Tibial nerve (tissue), 4 donors: ENCODE results near the gene ZNF382. TPM values are rescaled to one million over a fixed set of nuclear protein-coding genes. Genes with fewer than 3 reads are reported as not detected.

ENCODE experiments used
- DNase-seq, 2 donors: peaks; one replicate each; pipeline ENCODE4 v3.0.0-alpha.2; 2019; ENCODE audit warnings: low spot score in 2 of 2
- H3K27ac ChIP-seq, 4 donors: fragments of 200-600 bp; sonication (generic) in 3 of 4; one replicate each; pipeline ENCODE4 v1.5.1; 2017 to 2019; ENCODE audit warnings: mild to moderate bottlenecking in 1 of 4
- H3K27me3 ChIP-seq, 2 donors: fragments of 200-600 bp; sonication (generic) in 1 of 2; one replicate each; pipeline versions ENCODE4 v1.5.1 to v1.6.0; 2017 to 2019
- H3K36me3 ChIP-seq, 3 donors: fragments of 200-600 bp; sonication (generic); one replicate each; pipeline ENCODE4 v1.5.1; 2018 to 2019
- H3K4me1 ChIP-seq, 4 donors: fragments of 200-600 bp; sonication (generic) in 3 of 4; one replicate each; pipeline ENCODE4 v1.5.1; 2017 to 2019
- H3K4me3 ChIP-seq, 4 donors: fragments of 200-600 bp; sonication (generic) in 3 of 4; one replicate each; pipeline ENCODE4 v1.5.1; 2017 to 2019; ENCODE audit warnings: mild to moderate bottlenecking in 1 of 4, moderate library complexity in 1 of 4
- H3K9me3 ChIP-seq, 4 donors: fragments of 200-600 bp; sonication (generic) in 3 of 4; one replicate each; pipeline ENCODE4 v1.5.1; 2017 to 2019
- EP300 ChIP-seq, 2 donors: sonication (generic); formaldehyde crosslinking; IDR thresholded peaks; one replicate each; pipeline ENCODE4 v1.6.1; 2017; ENCODE audit warnings: antibody characterized with exemption in 2 of 2, mild to moderate bottlenecking in 1 of 2
- POLR2A ChIP-seq, 2 donors: fragments of 450-650 bp; IDR thresholded peaks; one replicate each; pipeline ENCODE4 v1.6.1; 2017; ENCODE audit warnings: antibody characterized with exemption in 2 of 2, mild to moderate bottlenecking in 2 of 2, moderate library complexity in 2 of 2
- WGBS, 2 donors: methylation state at CpG; one replicate each; pipeline ENCODE4 v1.1.5; 2018; 5-methylcytosine and 5-hydroxymethylcytosine counted together
- total RNA-seq, 4 donors: library from RNA; depleted of rRNA; stranded (reverse); fragments of >200 nt; gene quantifications; one replicate each; pipeline ENCODE4 v1.1.0, GENCODE V29; 2016
- TF ChIP-seq, protein P1 (sequence below), 5 experiments: fragments of 200-600 bp in 3 of 5; fragments of 450-650 bp in 2 of 5; sonication (generic) in 3 of 5; IDR thresholded peaks; one replicate each; pipeline ENCODE4 v1.5.1; 2016 to 2019; ENCODE audit warnings: antibody characterized with exemption in 5 of 5, mild to moderate bottlenecking in 3 of 5, moderate library complexity in 2 of 5

ZNF382 gene
- total RNA-seq, 4 donors from 2014 or later = 6.9 to 10.1 (median 9.4) TPM

DNA sequence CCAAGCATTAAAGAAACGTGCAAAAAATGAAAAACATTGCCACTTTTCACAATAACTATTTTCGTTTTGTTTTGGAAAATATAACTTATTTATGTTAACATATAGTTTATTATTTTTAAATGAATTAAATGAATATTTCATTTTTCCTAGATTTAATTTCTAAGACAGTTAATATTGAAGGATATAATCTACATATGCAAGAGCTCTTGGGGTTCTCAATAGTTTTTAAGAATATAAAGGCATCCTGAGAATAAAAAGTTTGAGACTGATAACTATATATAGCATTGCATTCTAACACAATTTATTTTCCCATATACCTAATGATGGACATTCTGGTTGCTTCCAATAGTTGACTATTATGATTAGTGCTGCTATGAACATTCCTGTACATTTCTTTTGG is 41.6 kb downstream of the ZNF382 start:
- Histone ChIP-seq H3K27me3 (no peaks in the 10 kb centered on the region), H3K4me3 (no peak overlapping the region), H3K9me3 (peaks cover 0 to 99% (median 47%) of the 10 kb centered on the region in 4 donors), H3K4me1 (no peaks in the 10 kb centered on the region), H3K27ac (no peak overlapping the region), H3K36me3 (peaks cover 0 to 100% (median 33%) of the 10 kb centered on the region in 3 donors)
- DNase-seq = no peak
- WGBS, 2 donors = 94 to 97% methylated on average over 2 of the region's 2 CpGs
- TF ChIP-seq, protein P1, sequence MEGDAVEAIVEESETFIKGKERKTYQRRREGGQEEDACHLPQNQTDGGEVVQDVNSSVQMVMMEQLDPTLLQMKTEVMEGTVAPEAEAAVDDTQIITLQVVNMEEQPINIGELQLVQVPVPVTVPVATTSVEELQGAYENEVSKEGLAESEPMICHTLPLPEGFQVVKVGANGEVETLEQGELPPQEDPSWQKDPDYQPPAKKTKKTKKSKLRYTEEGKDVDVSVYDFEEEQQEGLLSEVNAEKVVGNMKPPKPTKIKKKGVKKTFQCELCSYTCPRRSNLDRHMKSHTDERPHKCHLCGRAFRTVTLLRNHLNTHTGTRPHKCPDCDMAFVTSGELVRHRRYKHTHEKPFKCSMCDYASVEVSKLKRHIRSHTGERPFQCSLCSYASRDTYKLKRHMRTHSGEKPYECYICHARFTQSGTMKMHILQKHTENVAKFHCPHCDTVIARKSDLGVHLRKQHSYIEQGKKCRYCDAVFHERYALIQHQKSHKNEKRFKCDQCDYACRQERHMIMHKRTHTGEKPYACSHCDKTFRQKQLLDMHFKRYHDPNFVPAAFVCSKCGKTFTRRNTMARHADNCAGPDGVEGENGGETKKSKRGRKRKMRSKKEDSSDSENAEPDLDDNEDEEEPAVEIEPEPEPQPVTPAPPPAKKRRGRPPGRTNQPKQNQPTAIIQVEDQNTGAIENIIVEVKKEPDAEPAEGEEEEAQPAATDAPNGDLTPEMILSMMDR (IDR thresholded peaks at IDR 0.05) = no peak
- no peak for TF ChIP-seq POLR2A (IDR thresholded peaks at IDR 0.05)
- TF ChIP-seq EP300 (IDR thresholded peaks at IDR 0.05) = no peak

GRCh38 chr19:36652958-36653357 is 47.8 kb downstream of the ZNF382 start:
- 93 to 97% methylated on average over 1 of the region's 1 CpG for WGBS, 2 donors
- Histone ChIP-seq H3K4me3 (no peak overlapping the region), H3K36me3 (peaks cover 4 to 100% (median 58%) of the 10 kb centered on the region in 3 donors), H3K9me3 (peaks cover 0 to 97% (median 37%) of the 10 kb centered on the region in 4 donors), H3K4me1 (no peaks in the 10 kb centered on the region), H3K27me3 (no peaks in the 10 kb centered on the region), H3K27ac (no peak overlapping the region)
- TF ChIP-seq EP300 (IDR thresholded peaks at IDR 0.05) = no peak
- TF ChIP-seq, protein P1 (IDR thresholded peaks at IDR 0.05) = no peak
- no peak for TF ChIP-seq POLR2A (IDR thresholded peaks at IDR 0.05)
- DNase-seq = no peak

DNA sequence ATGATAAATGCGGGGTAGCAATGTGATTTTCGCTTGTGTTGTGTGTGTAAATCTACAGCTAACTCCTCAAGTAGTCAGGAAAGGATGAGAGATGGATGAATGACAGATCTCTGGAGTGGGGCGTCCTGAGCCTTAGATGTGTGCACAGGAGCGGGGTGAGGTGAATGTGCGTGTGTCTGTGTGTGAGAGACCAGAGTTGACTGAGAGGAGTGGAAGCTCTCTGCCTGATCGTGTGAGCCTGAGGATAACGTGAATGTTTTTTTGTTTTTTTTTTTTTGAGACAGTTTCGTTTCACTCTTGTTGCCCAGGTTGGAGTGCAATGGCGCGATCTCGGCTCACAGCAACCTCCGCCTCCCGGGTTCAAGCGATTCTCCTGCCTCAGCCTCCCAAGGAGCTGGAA is 60.7 kb downstream of the ZNF382 start:
- peaks cover 0 to 51% (median 10%) of the 10 kb centered on the region in 4 donors for H3K9me3 ChIP-seq
- TF ChIP-seq, protein P1 (IDR thresholded peaks at IDR 0.05) = no peak
- H3K36me3 ChIP-seq = peaks cover 0 to 67% (median 3%) of the 10 kb centered on the region in 3 donors
- WGBS, 2 donors = 58 to 66% methylated on average over 14 of the region's 14 CpGs
- DNase-seq = no peak
- H3K27ac ChIP-seq = no peak overlapping the region
- peaks cover 0 to 20% (median 0%) of the 10 kb centered on the region in 4 donors for H3K4me1 ChIP-seq
- H3K4me3 ChIP-seq = peak overlapping the region in 3 of 4 donors; percentile 54 to 81 (median 70)
- no peaks in the 10 kb centered on the region for H3K27me3 ChIP-seq

DNA sequence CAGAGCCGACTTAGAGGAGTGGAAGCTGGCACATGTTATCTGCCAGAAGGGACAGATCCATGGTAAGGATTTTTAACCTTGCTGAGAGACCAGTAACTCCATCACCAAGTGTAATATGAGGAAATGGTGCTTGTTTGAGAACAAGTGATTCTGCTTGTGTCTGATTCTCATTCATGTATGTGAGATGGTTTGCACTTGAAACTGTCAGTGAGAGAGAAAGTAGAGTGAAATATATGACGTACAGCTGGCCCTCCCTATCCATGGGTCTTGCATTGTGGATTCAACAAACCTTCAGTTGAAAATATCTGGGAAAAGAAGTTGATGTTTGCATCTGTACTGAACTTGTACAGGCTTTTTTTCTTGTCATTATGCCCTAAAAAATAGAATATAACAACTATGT is 63.5 kb downstream of the ZNF382 start:
- H3K9me3 ChIP-seq = peaks cover 0 to 60% (median 8%) of the 10 kb centered on the region in 4 donors
- WGBS, 2 donors = 84 to 97% methylated on average over 2 of the region's 2 CpGs
- peaks cover 0 to 67% (median 3%) of the 10 kb centered on the region in 3 donors for H3K36me3 ChIP-seq
- no peaks in the 10 kb centered on the region for H3K27me3 ChIP-seq
- no peak for TF ChIP-seq POLR2A (IDR thresholded peaks at IDR 0.05)
- no peak for TF ChIP-seq EP300 (IDR thresholded peaks at IDR 0.05)
- TF ChIP-seq, protein P1 (IDR thresholded peaks at IDR 0.05) = no peak
- no peak overlapping the region for H3K4me3 ChIP-seq
- peaks cover 0 to 20% (median 0%) of the 10 kb centered on the region in 4 donors for H3K4me1 ChIP-seq
- no peak overlapping the region for H3K27ac ChIP-seq
- no peak for DNase-seq

DNA sequence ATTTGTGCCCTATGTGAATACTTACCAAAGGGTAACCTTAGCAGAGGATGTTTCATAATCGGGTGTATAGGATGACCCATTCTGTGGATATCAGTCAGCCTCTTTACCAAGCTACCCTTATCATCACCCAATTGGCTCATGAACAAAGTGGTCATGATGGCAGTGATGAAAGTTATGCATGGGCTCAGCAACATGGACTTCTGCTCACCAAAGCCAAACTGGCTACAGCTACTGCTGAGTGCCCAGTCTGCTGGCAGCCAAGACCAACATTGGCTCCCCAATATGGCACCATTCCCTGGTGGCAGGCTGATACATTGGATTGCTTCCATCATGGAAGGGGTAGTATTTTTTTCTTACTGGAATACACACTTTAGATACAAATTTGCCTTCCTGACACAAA is 67.3 kb downstream of the ZNF382 start:
- Histone ChIP-seq H3K36me3 (peaks cover 0 to 79% (median 0%) of the 10 kb centered on the region in 3 donors), H3K9me3 (peaks cover 0 to 95% (median 20%) of the 10 kb centered on the region in 4 donors), H3K4me1 (peaks cover 0 to 10% (median 0%) of the 10 kb centered on the region in 4 donors), H3K27ac (no peak overlapping the region), H3K4me3 (no peak overlapping the region), H3K27me3 (no peaks in the 10 kb centered on the region)
- TF ChIP-seq EP300 (IDR thresholded peaks at IDR 0.05) = no peak
- no peak for TF ChIP-seq POLR2A (IDR thresholded peaks at IDR 0.05)
- TF ChIP-seq, protein P1 (IDR thresholded peaks at IDR 0.05) = no peak
- no peak for DNase-seq
- 88 to 100% methylated on average over 1 of the region's 1 CpG for WGBS, 2 donors
